ENCODE results near the gene BMP6. TPM values are rescaled to one million over a fixed set of nuclear protein-coding genes. Genes with fewer than 3 reads are reported as not detected.

BMP6 gene
- polyA plus RNA-seq, 1 donor (not counting 4 experiments of a cell fraction or from before 2014, with no cell fraction given): 0.05 TPM

DNA sequence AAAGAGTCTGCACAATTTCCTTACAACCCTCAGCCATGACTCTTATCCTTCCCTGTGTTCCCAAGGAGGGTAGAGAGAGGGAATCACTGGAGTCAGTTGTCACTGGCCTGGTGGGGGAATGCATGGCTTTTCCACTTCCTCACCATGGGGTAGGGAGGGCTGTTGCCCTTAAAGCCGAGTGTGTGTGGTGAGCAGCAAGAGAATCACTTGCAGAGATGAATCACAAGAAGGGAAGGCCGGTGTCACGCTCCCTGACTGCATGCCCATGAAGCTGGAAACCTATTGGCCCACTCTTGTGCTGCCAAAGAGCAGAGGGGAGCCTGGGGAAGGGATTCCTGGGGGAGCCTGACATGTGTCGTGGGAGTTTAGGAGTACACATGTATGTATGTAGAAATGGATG, 18.1 kb upstream of the BMP6 start:
- dilution Hi-C loops (cut with MboI; ENCODE audit: extremely low pct_ligation_motif_present, low sequenced_read_pairs): no loop called here
- no peaks in the 10 kb centered on the region for H3K9me1 ChIP-seq (ENCODE audit: control insufficient read depth, extremely low read depth, insufficient read depth, low read length)
- no peak overlapping the region for H3K27ac ChIP-seq (ENCODE audit: control insufficient read depth, insufficient read depth, low read length)

DNA sequence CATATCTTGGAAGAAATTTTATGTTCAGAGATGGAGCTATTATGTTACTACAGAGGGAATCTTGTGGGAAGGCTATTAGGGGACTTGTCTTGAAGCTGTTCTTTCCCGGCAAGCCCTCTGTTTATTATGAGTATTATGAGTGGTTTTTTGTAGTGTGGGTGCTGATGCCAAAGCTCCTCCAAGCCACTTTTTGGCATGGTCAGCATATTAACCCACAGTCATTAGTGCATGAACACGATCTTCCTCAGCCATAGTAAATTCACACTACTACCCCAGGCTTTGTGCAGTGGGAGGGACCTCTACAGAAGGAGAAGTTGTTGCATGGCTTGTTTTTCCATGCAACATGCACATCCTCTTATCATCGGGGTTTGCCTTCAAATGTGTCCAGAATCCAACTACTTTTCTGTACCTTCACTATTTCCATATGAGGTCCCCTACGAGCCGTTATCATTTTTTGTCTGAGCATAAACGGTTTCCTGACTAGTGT, 6.5 kb upstream of the BMP6 start:
- TF ChIP-seq, protein P1, sequence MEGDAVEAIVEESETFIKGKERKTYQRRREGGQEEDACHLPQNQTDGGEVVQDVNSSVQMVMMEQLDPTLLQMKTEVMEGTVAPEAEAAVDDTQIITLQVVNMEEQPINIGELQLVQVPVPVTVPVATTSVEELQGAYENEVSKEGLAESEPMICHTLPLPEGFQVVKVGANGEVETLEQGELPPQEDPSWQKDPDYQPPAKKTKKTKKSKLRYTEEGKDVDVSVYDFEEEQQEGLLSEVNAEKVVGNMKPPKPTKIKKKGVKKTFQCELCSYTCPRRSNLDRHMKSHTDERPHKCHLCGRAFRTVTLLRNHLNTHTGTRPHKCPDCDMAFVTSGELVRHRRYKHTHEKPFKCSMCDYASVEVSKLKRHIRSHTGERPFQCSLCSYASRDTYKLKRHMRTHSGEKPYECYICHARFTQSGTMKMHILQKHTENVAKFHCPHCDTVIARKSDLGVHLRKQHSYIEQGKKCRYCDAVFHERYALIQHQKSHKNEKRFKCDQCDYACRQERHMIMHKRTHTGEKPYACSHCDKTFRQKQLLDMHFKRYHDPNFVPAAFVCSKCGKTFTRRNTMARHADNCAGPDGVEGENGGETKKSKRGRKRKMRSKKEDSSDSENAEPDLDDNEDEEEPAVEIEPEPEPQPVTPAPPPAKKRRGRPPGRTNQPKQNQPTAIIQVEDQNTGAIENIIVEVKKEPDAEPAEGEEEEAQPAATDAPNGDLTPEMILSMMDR (optimal IDR thresholded peaks at IDR 0.05 in 1 of 3, IDR thresholded peaks at IDR 0.05 in 1 of 3, conservative IDR thresholded peaks at IDR 0.05 in 1 of 3; ENCODE audit: extremely low read depth in 1 of 3, insufficient read depth in 2 of 3, low read length in 3 of 3): no peak
- TF ChIP-seq EZH2 (IDR thresholded peaks at IDR 0.05; ENCODE audit: low read length): no peak
- no peak overlapping the region for H3K4me3 ChIP-seq (ENCODE audit: control insufficient read depth in 2 of 3, extremely low read depth in 1 of 3, insufficient read depth in 2 of 3, low read depth in 1 of 3, low read length in 3 of 3)
- dilution Hi-C loops (cut with MboI; ENCODE audit: extremely low pct_ligation_motif_present, low sequenced_read_pairs): no loop called here
- DNase-seq (ENCODE audit: low read depth, low spot score) (no peak), FAIRE-seq (no peak)
- no peaks in the 10 kb centered on the region for H3K9me3 ChIP-seq (ENCODE audit: control insufficient read depth, low read depth, low read length)
- no peak overlapping the region for H2AFZ ChIP-seq (ENCODE audit: control insufficient read depth, low read length)
- H3K79me2 ChIP-seq (ENCODE audit: control insufficient read depth, insufficient read depth, low read length): no peaks in the 10 kb centered on the region
- H3K36me3 ChIP-seq (ENCODE audit: control insufficient read depth in 2 of 2, extremely low read depth in 1 of 2, insufficient read depth in 2 of 2, low read length in 2 of 2): no peaks in the 10 kb centered on the region
- H3K4me2 ChIP-seq (ENCODE audit: control insufficient read depth, extremely low read depth, insufficient read depth, low read depth, low read length): no peak overlapping the region
- H3K4me1 ChIP-seq (ENCODE audit: control insufficient read depth, extremely low read depth, insufficient read depth, low read length): no peaks in the 10 kb centered on the region
- H3K9ac ChIP-seq (ENCODE audit: control insufficient read depth, extremely low read depth, insufficient read depth, low read length): no peak overlapping the region
- H4K20me1 ChIP-seq (ENCODE audit: control insufficient read depth, extremely low read depth, insufficient read depth, low read length): no peaks in the 10 kb centered on the region
- no peak overlapping the region for H3K27ac ChIP-seq (ENCODE audit: control insufficient read depth, insufficient read depth, low read length)
- H3K9me1 ChIP-seq (ENCODE audit: control insufficient read depth, extremely low read depth, insufficient read depth, low read length): no peaks in the 10 kb centered on the region
- H3K27me3 ChIP-seq (ENCODE audit: control insufficient read depth, extremely low read depth, insufficient read depth, low read length): peaks cover 13% of the 10 kb centered on the region

More for the DNA sequence above, 18.1 kb upstream of the BMP6 start:
- Histone ChIP-seq H4K20me1 (ENCODE audit: control insufficient read depth, extremely low read depth, insufficient read depth, low read length) (no peaks in the 10 kb centered on the region), H3K4me1 (ENCODE audit: control insufficient read depth, extremely low read depth, insufficient read depth, low read length) (no peaks in the 10 kb centered on the region), H3K4me2 (ENCODE audit: control insufficient read depth, extremely low read depth, insufficient read depth, low read depth, low read length) (no peak overlapping the region), H3K4me3 (ENCODE audit: control insufficient read depth in 2 of 3, extremely low read depth in 1 of 3, insufficient read depth in 2 of 3, low read depth in 1 of 3, low read length in 3 of 3) (no peak overlapping the region), H2AFZ (ENCODE audit: control insufficient read depth, low read length) (no peak overlapping the region), H3K9me3 (ENCODE audit: control insufficient read depth, low read depth, low read length) (no peaks in the 10 kb centered on the region), H3K9ac (ENCODE audit: control insufficient read depth, extremely low read depth, insufficient read depth, low read length) (no peak overlapping the region), H3K79me2 (ENCODE audit: control insufficient read depth, insufficient read depth, low read length) (no peaks in the 10 kb centered on the region), H3K36me3 (ENCODE audit: control insufficient read depth in 2 of 2, extremely low read depth in 1 of 2, insufficient read depth in 2 of 2, low read length in 2 of 2) (no peaks in the 10 kb centered on the region), H3K27me3 (ENCODE audit: control insufficient read depth, extremely low read depth, insufficient read depth, low read length) (no peaks in the 10 kb centered on the region)
- DNase-seq (ENCODE audit: low read depth, low spot score): no peak
- no peak for TF ChIP-seq EZH2 (IDR thresholded peaks at IDR 0.05; ENCODE audit: low read length)
- TF ChIP-seq, protein P1 (optimal IDR thresholded peaks at IDR 0.05 in 1 of 3, IDR thresholded peaks at IDR 0.05 in 1 of 3, conservative IDR thresholded peaks at IDR 0.05 in 1 of 3; ENCODE audit: extremely low read depth in 1 of 3, insufficient read depth in 2 of 3, low read length in 3 of 3): no peak
- FAIRE-seq: no peak

All from keratinocyte (primary cell).